Upper lobe of left lung (tissue), 6 donors: Measurements from ENCODE around the gene EXOC4. TPM values are rescaled to one million over a fixed set of nuclear protein-coding genes. Genes with fewer than 3 reads are reported as not detected.

ENCODE experiments used
- ATAC-seq, 2 donors: fragments of 200-7000 bp; cut with Tn5 transposase; one replicate each; pipeline ENCODE4 v1.9.1; 2022; ENCODE audit warnings: mild to moderate bottlenecking in 2 of 2, moderate library complexity in 2 of 2; ENCODE audit not compliant: low FRiP score in 2 of 2
- DNase-seq, 2 donors: peaks; one replicate each; pipeline ENCODE4 v3.0.0-alpha.2; 2019 to 2020
- H3K27ac ChIP-seq, 4 donors: fragments of 200-600 bp; sonication (generic); one replicate each; pipeline ENCODE4 v1.5.1; 2016 to 2019
- H3K27me3 ChIP-seq, 4 donors: fragments of 200-600 bp; sonication (generic); one replicate each; pipeline ENCODE4 v1.5.1; 2017 to 2019
- H3K36me3 ChIP-seq, 4 donors: fragments of 200-600 bp; sonication (generic); one replicate each; pipeline ENCODE4 v1.5.1; 2016 to 2019
- H3K4me1 ChIP-seq, 4 donors: fragments of 200-600 bp; sonication (generic); one replicate each; pipeline ENCODE4 v1.5.1; 2018 to 2019
- H3K4me3 ChIP-seq, 4 donors: fragments of 200-600 bp; sonication (generic); one replicate each; pipeline ENCODE4 v1.5.1; 2017 to 2019; ENCODE audit warnings: mild to moderate bottlenecking in 2 of 4, moderate library complexity in 1 of 4
- H3K9me3 ChIP-seq, 4 donors: fragments of 200-600 bp; sonication (generic); one replicate each; pipeline ENCODE4 v1.5.1; 2018 to 2019
- CTCF ChIP-seq, 6 experiments: fragments of 450-650 bp in 4 of 6; fragments of 200-600 bp in 2 of 6; sonication (generic) in 2 of 6; IDR thresholded peaks; one replicate each; pipeline ENCODE4 v1.5.1; 2016 to 2019; ENCODE audit warnings: antibody characterized with exemption in 6 of 6
- EP300 ChIP-seq, 4 donors: sonication (generic); formaldehyde crosslinking; IDR thresholded peaks; one replicate each; pipeline ENCODE4 v1.5.1; 2017; ENCODE audit warnings: antibody characterized with exemption in 4 of 4, control low read depth in 2 of 4
- POLR2A ChIP-seq, 4 donors: fragments of 450-650 bp; IDR thresholded peaks; one replicate each; pipeline ENCODE4 v1.5.1; 2016 to 2017; ENCODE audit warnings: antibody characterized with exemption in 4 of 4, mild to moderate bottlenecking in 2 of 4
- POLR2AphosphoS5 ChIP-seq, 2 donors: sonication (generic); formaldehyde crosslinking; IDR thresholded peaks; one replicate each; pipeline ENCODE4 v1.5.1; 2017; ENCODE audit warnings: antibody characterized with exemption in 2 of 2
- WGBS, 2 donors: methylation state at CpG; one replicate each; pipeline ENCODE4 v1.1.5; 2017 to 2018; 5-methylcytosine and 5-hydroxymethylcytosine counted together
- total RNA-seq, 6 donors: library from RNA; depleted of rRNA in 4 of 6; stranded (reverse); fragments of >200 nt in 4 of 6; gene quantifications; one replicate each; pipeline versions ENCODE4 v1.1.0 to v1.2.1, GENCODE V29; 2016 to 2021
- donor health status: DM: no; HTN: no; CAD: no; lungs with moderate emphysema.
- donor health status: DM: no; HTN: yes; CAD: no; lungs with severe emphysema.

The EXOC4 gene
- total RNA-seq, 6 donors from 2014 or later, result 56.3 to 325 (median 99.4) TPM

DNA sequence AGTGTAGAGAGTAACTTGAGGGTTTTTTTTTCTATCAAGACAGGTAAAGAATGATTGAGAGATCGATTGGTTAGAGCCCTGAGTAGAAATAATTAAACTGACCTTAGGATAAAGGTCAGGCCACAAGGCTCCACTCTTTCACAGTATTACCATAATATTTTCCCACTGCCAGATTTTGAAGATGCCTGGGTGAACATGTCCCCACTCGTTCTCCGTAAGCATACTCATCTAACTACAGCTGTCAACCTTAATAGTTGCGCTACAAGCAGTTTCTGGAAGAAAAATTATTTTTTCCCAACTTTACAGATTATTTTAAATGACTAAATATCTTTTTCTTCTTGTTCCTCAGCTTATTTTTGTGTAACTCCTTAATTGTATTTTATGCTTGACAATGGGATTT is 671.1 kb downstream of the EXOC4 start:
- no peak for DNase-seq
- TF ChIP-seq CTCF (IDR thresholded peaks at IDR 0.05) (no peak), POLR2A (IDR thresholded peaks at IDR 0.05) (no peak), EP300 (IDR thresholded peaks at IDR 0.05) (no peak), POLR2AphosphoS5 (IDR thresholded peaks at IDR 0.05) (no peak)
- peaks cover 7 to 13% (median 11%) of the 10 kb centered on the region in 4 donors for H3K9me3 ChIP-seq
- no peaks in the 10 kb centered on the region for H3K27me3 ChIP-seq
- no peak for ATAC-seq
- H3K36me3 ChIP-seq, result peaks cover 0 to 4% (median 0%) of the 10 kb centered on the region in 4 donors
- 95 to 96% methylated on average over 4 of the region's 4 CpGs for WGBS, 2 donors
- H3K27ac ChIP-seq, result no peak overlapping the region
- H3K4me1 ChIP-seq, result no peaks in the 10 kb centered on the region
- H3K4me3 ChIP-seq, result no peak overlapping the region

GRCh38 chr7:133931053-133931452 is 678.2 kb downstream of the EXOC4 start:
- H3K9me3 ChIP-seq, result no peaks in the 10 kb centered on the region
- no peak for TF ChIP-seq POLR2AphosphoS5 (IDR thresholded peaks at IDR 0.05)
- TF ChIP-seq EP300 (IDR thresholded peaks at IDR 0.05), result no peak
- TF ChIP-seq POLR2A (IDR thresholded peaks at IDR 0.05), result no peak
- TF ChIP-seq CTCF (IDR thresholded peaks at IDR 0.05), result no peak

GRCh38 chr7:133932591-133932990 is 679.7 kb downstream of the EXOC4 start:
- ATAC-seq, result no peak
- H3K27me3 ChIP-seq, result no peaks in the 10 kb centered on the region
- DNase-seq, result no peak
- no peak overlapping the region for H3K27ac ChIP-seq
- WGBS, 2 donors, result 0 to 97% methylated on average over 1 of the region's 1 CpG
- H3K9me3 ChIP-seq, result no peaks in the 10 kb centered on the region
- no peaks in the 10 kb centered on the region for H3K36me3 ChIP-seq
- no peaks in the 10 kb centered on the region for H3K4me1 ChIP-seq
- no peak overlapping the region for H3K4me3 ChIP-seq
- no peak for TF ChIP-seq CTCF (IDR thresholded peaks at IDR 0.05)
- TF ChIP-seq POLR2AphosphoS5 (IDR thresholded peaks at IDR 0.05), result no peak
- TF ChIP-seq EP300 (IDR thresholded peaks at IDR 0.05), result no peak
- TF ChIP-seq POLR2A (IDR thresholded peaks at IDR 0.05), result no peak

More at GRCh38 chr7:133931053-133931452, 678.2 kb downstream of the EXOC4 start:
- DNase-seq (no peak), ATAC-seq (no peak)
- H3K4me1 ChIP-seq, result no peaks in the 10 kb centered on the region
- no peaks in the 10 kb centered on the region for H3K36me3 ChIP-seq
- H3K4me3 ChIP-seq, result no peak overlapping the region
- WGBS, 2 donors, result 67 to 88% methylated on average over 1 of the region's 1 CpG
- no peaks in the 10 kb centered on the region for H3K27me3 ChIP-seq
- H3K27ac ChIP-seq, result no peak overlapping the region

- Histone ChIP-seq H3K27me3 (no peaks in the 10 kb centered on the region), H3K27ac (no peak overlapping the region), H3K4me3 (no peak overlapping the region), H3K4me1 (no peaks in the 10 kb centered on the region), H3K9me3 (no peaks in the 10 kb centered on the region), H3K36me3 (peaks cover 0 to 15% (median 2%) of the 10 kb centered on the region in 4 donors)
- ATAC-seq (no peak), DNase-seq (no peak)
- WGBS, 2 donors, result 84 to 88% methylated on average over 9 of the region's 9 CpGs
- TF ChIP-seq POLR2A (IDR thresholded peaks at IDR 0.05) (no peak), POLR2AphosphoS5 (IDR thresholded peaks at IDR 0.05) (no peak), EP300 (IDR thresholded peaks at IDR 0.05) (no peak), CTCF (IDR thresholded peaks at IDR 0.05) (no peak)
These were observed 681.5 kb downstream of the EXOC4 start for GRCh38 chr7:133934262-133934976.

- no peaks in the 10 kb centered on the region for H3K4me1 ChIP-seq
- DNase-seq (no peak), ATAC-seq (no peak)
- TF ChIP-seq CTCF (IDR thresholded peaks at IDR 0.05), result no peak
- no peak for TF ChIP-seq EP300 (IDR thresholded peaks at IDR 0.05)
- TF ChIP-seq POLR2AphosphoS5 (IDR thresholded peaks at IDR 0.05), result no peak
- no peak for TF ChIP-seq POLR2A (IDR thresholded peaks at IDR 0.05)
- H3K36me3 ChIP-seq, result peaks cover 0 to 18% (median 2%) of the 10 kb centered on the region in 4 donors
- H3K9me3 ChIP-seq, result no peaks in the 10 kb centered on the region
- H3K4me3 ChIP-seq, result no peak overlapping the region
- 100% methylated on average over 2 of the region's 2 CpGs for WGBS, 2 donors
- H3K27me3 ChIP-seq, result no peaks in the 10 kb centered on the region
- no peak overlapping the region for H3K27ac ChIP-seq
These were observed 682.1 kb downstream of the EXOC4 start for GRCh38 chr7:133934977-133935330.
